Loucy (cell line): ENCODE measurements around the gene PELO.

Experiments used
- H2AFZ ChIP-seq: fragments of 200-600 bp; sonication (generic); 2 replicates; pipeline ENCODE4 v1.6.0; 2016; ENCODE audit warnings: antibody characterized with exemption, mild to moderate bottlenecking, low read length, moderate library complexity
- H3F3A ChIP-seq: fragments of 200-600 bp; 2 replicates; pipeline ENCODE4 v1.6.0; 2016; ENCODE audit warnings: antibody characterized with exemption, low read depth, mild to moderate bottlenecking
- H3K27me3 ChIP-seq: fragments of 200-600 bp; sonication (generic); 2 replicates; pipeline ENCODE4 v1.6.1; 2014; ENCODE audit warnings: low read length, mild to moderate bottlenecking; ENCODE audit not compliant: insufficient read depth, poor library complexity, severe bottlenecking
- H3K36me3 ChIP-seq: fragments of 200-600 bp; sonication (generic); 2 replicates; pipeline ENCODE4 v1.6.1; 2016; ENCODE audit warnings: low read length; ENCODE audit not compliant: insufficient read depth
- H3K4me1 ChIP-seq: fragments of 200-600 bp; sonication (generic); 2 replicates; pipeline ENCODE4 v1.5.1; 2014; ENCODE audit warnings: low read length, mild to moderate bottlenecking; ENCODE audit not compliant: insufficient read depth, poor library complexity, severe bottlenecking
- H3K4me2 ChIP-seq: fragments of 200-600 bp; sonication (generic); 2 replicates; pipeline ENCODE4 v1.6.0; 2014; ENCODE audit warnings: antibody characterized with exemption, low read length, low read depth, mild to moderate bottlenecking; ENCODE audit not compliant: poor library complexity, severe bottlenecking
- H3K4me3 ChIP-seq: fragments of 200-600 bp; sonication (generic); 2 replicates; pipeline ENCODE4 v1.5.1; 2014; ENCODE audit warnings: low read length, mild to moderate bottlenecking, mixed read lengths; ENCODE audit not compliant: poor library complexity, severe bottlenecking
- H3K79me2 ChIP-seq: fragments of 200-600 bp; sonication (generic); 2 replicates; pipeline ENCODE4 v1.6.1; 2014; ENCODE audit warnings: low read length; ENCODE audit not compliant: insufficient read depth
- H3K9ac ChIP-seq: fragments of 200-600 bp; sonication (generic); 2 replicates; pipeline ENCODE4 v1.6.0; 2014; ENCODE audit warnings: mild to moderate bottlenecking, low read depth, low read length, moderate library complexity; ENCODE audit not compliant: poor library complexity, severe bottlenecking
- H3K9me2 ChIP-seq: fragments of 200-600 bp; sonication (generic); replicated peaks from 2 replicates; pipeline ENCODE4 v1.6.1; 2016; ENCODE audit warnings: low read depth, low read length, mixed read lengths
- H3K9me3 ChIP-seq: fragments of 200-600 bp; sonication (generic); 2 replicates; pipeline ENCODE4 v1.6.1; 2014; ENCODE audit warnings: mild to moderate bottlenecking, antibody characterized with exemption, low read length, low read depth; ENCODE audit not compliant: insufficient read depth
- H4K20me1 ChIP-seq: fragments of 200-600 bp; sonication (generic); 2 replicates; pipeline ENCODE4 v1.6.0; 2014; ENCODE audit warnings: antibody characterized with exemption, low read length, mild to moderate bottlenecking; ENCODE audit not compliant: insufficient read depth, poor library complexity, severe bottlenecking
- CTCF ChIP-seq: fragments of 200-600 bp; sonication (generic); conservative IDR thresholded peaks from 2 replicates; pipeline ENCODE4 v1.5.1; 2014; ENCODE audit warnings: mild to moderate bottlenecking, antibody characterized with exemption, low read length
- EZH2phosphoT487 ChIP-seq: fragments of 200-600 bp; IDR thresholded peaks from 2 replicates; pipeline ENCODE4 v1.6.1; 2018; ENCODE audit warnings: antibody characterized with exemption, mild to moderate bottlenecking, moderate library complexity, borderline replicate concordance

The PELO gene

GRCh38 chr5:52794519-52794918, 6.8 kb downstream of the PELO start:
- H3K79me2 ChIP-seq: peaks cover 11% of the 10 kb centered on the region; the same call in 1 of the 2 replicates

GRCh38 chr5:52796031-52796430, 8.3 kb downstream of the PELO start:
- Histone ChIP-seq H3K79me2 (peaks cover 23% of the 10 kb centered on the region), H3F3A (no peaks in the 10 kb centered on the region), H3K4me1 (peaks cover 25% of the 10 kb centered on the region), H3K36me3 (no peaks in the 10 kb centered on the region), H2AFZ (no peak overlapping the region), H4K20me1 (peaks cover 10% of the 10 kb centered on the region), H3K9me2 (no peaks in the 10 kb centered on the region), H3K4me3 (no peak overlapping the region), H3K9ac (no peak overlapping the region), H3K27me3 (peaks cover 4% of the 10 kb centered on the region), H3K4me2 (no peak overlapping the region), H3K9me3 (no peaks in the 10 kb centered on the region)
- TF ChIP-seq CTCF: no peak
- no peak for TF ChIP-seq EZH2phosphoT487

More at GRCh38 chr5:52794519-52794918, 6.8 kb downstream of the PELO start:
- Histone ChIP-seq H3K4me2 (no peak overlapping the region), H3K4me3 (no peak overlapping the region), H2AFZ (no peak overlapping the region), H3K36me3 (no peaks in the 10 kb centered on the region), H3K27me3 (no peaks in the 10 kb centered on the region), H3K9me2 (no peaks in the 10 kb centered on the region), H3F3A (no peaks in the 10 kb centered on the region), H4K20me1 (no peaks in the 10 kb centered on the region), H3K4me1 (peaks cover 22% of the 10 kb centered on the region), H3K9me3 (no peaks in the 10 kb centered on the region), H3K9ac (no peak overlapping the region)
- no peak for TF ChIP-seq CTCF
- no peak for TF ChIP-seq EZH2phosphoT487

- H3F3A ChIP-seq: no peaks in the 10 kb centered on the region
- no peaks in the 10 kb centered on the region for H3K9me2 ChIP-seq
- H3K79me2 ChIP-seq: peaks cover 29% of the 10 kb centered on the region
- TF ChIP-seq CTCF (no peak), EZH2phosphoT487 (no peak)
- H3K4me3 ChIP-seq: no peak overlapping the region
- H3K27me3 ChIP-seq: peaks cover 4% of the 10 kb centered on the region
- no peak overlapping the region for H3K4me2 ChIP-seq
- H4K20me1 ChIP-seq: peaks cover 16% of the 10 kb centered on the region
- H3K9ac ChIP-seq: no peak overlapping the region
- H3K9me3 ChIP-seq: no peaks in the 10 kb centered on the region
- H2AFZ ChIP-seq: no peak overlapping the region
- H3K36me3 ChIP-seq: no peaks in the 10 kb centered on the region
- peaks cover 29% of the 10 kb centered on the region for H3K4me1 ChIP-seq
These were observed 8.9 kb downstream of the PELO start for GRCh38 chr5:52796516-52797103.
